ENCODE results near the gene COX8C.
"Not testable (repeated sequence)": the region's sequence is repeated elsewhere in the genome, so short reads cannot be mapped to it uniquely, and the experiment has no call there.

DNA sequence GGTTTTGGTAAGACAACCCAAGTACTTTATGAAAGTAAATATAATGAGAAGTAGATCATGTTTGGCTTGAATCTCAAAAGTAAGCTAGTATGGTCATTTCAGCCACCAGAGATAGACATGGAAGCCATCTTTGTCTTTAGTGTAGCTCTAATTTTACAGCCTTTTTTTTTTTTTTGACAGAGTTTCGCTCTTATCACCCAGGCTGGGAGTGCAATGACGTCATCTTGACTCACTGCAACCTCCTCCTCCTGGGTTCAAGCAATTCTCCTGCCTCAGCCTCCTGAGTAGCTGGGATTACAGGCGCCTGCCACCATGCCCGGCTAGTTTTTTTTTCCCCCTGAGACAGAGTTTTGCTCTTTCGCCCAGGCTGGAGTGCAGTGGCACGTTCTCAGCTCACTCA is 7.9 kb downstream of the COX8C start:
- TF ChIP-seq, protein P1, sequence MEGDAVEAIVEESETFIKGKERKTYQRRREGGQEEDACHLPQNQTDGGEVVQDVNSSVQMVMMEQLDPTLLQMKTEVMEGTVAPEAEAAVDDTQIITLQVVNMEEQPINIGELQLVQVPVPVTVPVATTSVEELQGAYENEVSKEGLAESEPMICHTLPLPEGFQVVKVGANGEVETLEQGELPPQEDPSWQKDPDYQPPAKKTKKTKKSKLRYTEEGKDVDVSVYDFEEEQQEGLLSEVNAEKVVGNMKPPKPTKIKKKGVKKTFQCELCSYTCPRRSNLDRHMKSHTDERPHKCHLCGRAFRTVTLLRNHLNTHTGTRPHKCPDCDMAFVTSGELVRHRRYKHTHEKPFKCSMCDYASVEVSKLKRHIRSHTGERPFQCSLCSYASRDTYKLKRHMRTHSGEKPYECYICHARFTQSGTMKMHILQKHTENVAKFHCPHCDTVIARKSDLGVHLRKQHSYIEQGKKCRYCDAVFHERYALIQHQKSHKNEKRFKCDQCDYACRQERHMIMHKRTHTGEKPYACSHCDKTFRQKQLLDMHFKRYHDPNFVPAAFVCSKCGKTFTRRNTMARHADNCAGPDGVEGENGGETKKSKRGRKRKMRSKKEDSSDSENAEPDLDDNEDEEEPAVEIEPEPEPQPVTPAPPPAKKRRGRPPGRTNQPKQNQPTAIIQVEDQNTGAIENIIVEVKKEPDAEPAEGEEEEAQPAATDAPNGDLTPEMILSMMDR (IDR thresholded peaks at IDR 0.05; ENCODE audit: low read length) = not testable (repeated sequence)
- TF ChIP-seq EZH2 (IDR thresholded peaks at IDR 0.05; ENCODE audit: borderline replicate concordance, low read length) = not testable (repeated sequence)

All from OCI-LY1 (cell line).